GM12873 (cell line): ENCODE data around the gene COX7B2.

Source experiments
- CTCF ChIP-seq: IDR thresholded peaks from 2 replicates; pipeline ENCODE4 v1.5.1; 2012; ENCODE audit warnings: low read depth, mild to moderate bottlenecking, moderate library complexity, low read length, control low read depth; ENCODE audit not compliant: insufficient read depth; ENCODE audit errors: missing control alignments

The COX7B2 gene

GRCh38 chr4:46909078-46909477 lies at the start of gene COX7B2:
TSS of gene COX7B2 (minus strand) at chr4:46909245. CDS start at chr4:46735192, 174,053 bp downstream.
- TF ChIP-seq CTCF: no peak

GRCh38 chr4:46956451-46956850 lies 47.4 kb upstream of the COX7B2 start:
- TF ChIP-seq CTCF: no peak

GRCh38 chr4:46955601-46956000 lies 46.6 kb upstream of the COX7B2 start:
- no peak for TF ChIP-seq CTCF

GRCh38 chr4:46954643-46955042 lies 45.6 kb upstream of the COX7B2 start:
- no peak for TF ChIP-seq CTCF

- no peak for TF ChIP-seq CTCF
Measured at GRCh38 chr4:46953564-46953963, 44.5 kb upstream of the COX7B2 start.

- no peak for TF ChIP-seq CTCF
Measured at GRCh38 chr4:46952451-46952850, 43.4 kb upstream of the COX7B2 start.

- TF ChIP-seq CTCF: no peak
Measured at GRCh38 chr4:46950826-46951225, 41.8 kb upstream of the COX7B2 start.

GRCh38 chr4:46949822-46950221 lies 40.8 kb upstream of the COX7B2 start:
- TF ChIP-seq CTCF: no peak
